Measurements from ENCODE around the gene TIMP3.

DNA sequence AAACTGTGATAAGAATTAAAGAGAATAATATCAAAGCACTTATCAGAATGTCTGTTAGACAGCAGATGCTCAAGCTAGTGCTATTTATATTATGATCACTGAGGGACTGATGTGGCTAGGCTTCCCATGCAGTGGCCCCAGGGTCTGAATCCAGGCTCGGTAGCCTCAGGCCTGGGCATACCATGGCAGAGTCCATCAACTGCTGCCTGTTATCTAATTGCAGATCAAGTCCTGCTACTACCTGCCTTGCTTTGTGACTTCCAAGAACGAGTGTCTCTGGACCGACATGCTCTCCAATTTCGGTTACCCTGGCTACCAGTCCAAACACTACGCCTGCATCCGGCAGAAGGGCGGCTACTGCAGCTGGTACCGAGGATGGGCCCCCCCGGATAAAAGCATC lies 57.5 kb downstream of the TIMP3 start:
- TF ChIP-seq, protein P1, sequence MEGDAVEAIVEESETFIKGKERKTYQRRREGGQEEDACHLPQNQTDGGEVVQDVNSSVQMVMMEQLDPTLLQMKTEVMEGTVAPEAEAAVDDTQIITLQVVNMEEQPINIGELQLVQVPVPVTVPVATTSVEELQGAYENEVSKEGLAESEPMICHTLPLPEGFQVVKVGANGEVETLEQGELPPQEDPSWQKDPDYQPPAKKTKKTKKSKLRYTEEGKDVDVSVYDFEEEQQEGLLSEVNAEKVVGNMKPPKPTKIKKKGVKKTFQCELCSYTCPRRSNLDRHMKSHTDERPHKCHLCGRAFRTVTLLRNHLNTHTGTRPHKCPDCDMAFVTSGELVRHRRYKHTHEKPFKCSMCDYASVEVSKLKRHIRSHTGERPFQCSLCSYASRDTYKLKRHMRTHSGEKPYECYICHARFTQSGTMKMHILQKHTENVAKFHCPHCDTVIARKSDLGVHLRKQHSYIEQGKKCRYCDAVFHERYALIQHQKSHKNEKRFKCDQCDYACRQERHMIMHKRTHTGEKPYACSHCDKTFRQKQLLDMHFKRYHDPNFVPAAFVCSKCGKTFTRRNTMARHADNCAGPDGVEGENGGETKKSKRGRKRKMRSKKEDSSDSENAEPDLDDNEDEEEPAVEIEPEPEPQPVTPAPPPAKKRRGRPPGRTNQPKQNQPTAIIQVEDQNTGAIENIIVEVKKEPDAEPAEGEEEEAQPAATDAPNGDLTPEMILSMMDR (IDR thresholded peaks at IDR 0.05): no peak
- no peak for TF ChIP-seq EZH2 (IDR thresholded peaks at IDR 0.05; ENCODE audit: borderline replicate concordance, insufficient read depth, low read depth, low read length, poor library complexity, severe bottlenecking)

Data from B cell (primary cell).